ENCODE results near the gene NEDD4.

DNA sequence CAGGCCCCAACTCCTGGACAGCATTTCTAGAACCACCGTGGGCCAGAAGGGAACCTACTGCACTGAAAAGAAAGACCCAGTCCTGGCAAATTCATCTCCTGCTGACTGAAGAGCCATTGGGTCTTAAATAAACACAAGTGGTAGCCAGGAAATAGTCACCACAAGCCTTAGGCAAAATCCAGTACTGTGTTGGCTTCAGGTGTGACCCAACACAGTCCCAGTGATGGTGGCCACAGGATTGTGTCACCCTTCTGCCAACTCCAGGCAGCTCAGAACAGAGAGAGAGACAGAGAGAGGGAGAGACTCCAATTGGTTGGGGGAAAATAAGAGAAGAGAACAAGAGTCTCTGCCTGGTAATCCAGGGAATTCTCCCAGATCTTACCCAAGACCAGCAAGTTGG lies 23.1 kb downstream of the NEDD4 start:
- TF ChIP-seq, protein P1, sequence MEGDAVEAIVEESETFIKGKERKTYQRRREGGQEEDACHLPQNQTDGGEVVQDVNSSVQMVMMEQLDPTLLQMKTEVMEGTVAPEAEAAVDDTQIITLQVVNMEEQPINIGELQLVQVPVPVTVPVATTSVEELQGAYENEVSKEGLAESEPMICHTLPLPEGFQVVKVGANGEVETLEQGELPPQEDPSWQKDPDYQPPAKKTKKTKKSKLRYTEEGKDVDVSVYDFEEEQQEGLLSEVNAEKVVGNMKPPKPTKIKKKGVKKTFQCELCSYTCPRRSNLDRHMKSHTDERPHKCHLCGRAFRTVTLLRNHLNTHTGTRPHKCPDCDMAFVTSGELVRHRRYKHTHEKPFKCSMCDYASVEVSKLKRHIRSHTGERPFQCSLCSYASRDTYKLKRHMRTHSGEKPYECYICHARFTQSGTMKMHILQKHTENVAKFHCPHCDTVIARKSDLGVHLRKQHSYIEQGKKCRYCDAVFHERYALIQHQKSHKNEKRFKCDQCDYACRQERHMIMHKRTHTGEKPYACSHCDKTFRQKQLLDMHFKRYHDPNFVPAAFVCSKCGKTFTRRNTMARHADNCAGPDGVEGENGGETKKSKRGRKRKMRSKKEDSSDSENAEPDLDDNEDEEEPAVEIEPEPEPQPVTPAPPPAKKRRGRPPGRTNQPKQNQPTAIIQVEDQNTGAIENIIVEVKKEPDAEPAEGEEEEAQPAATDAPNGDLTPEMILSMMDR (IDR thresholded peaks at IDR 0.05), result no peak
- TF ChIP-seq POLR2A (IDR thresholded peaks at IDR 0.05), result no peak
